ENCODE results near the gene ZNF883. TPM values are rescaled to one million over a fixed set of nuclear protein-coding genes. Genes with fewer than 3 reads are reported as not detected.

Gene ZNF883
- total RNA-seq, 3 donors from 2014 or later = 0.60 to 1.1 (median 0.96) TPM

GRCh38 chr9:112969730-112970129, 42.3 kb downstream of the ZNF883 start:
- ATAC-seq = no peak
- no peak overlapping the region for H3K4me3 Mint-ChIP-seq
- no peaks in the 10 kb centered on the region for H3K9me3 Mint-ChIP-seq
- peaks cover 11% of the 10 kb centered on the region for H3K27me3 Mint-ChIP-seq (ENCODE audit: low read depth)
- no peaks in the 10 kb centered on the region for H3K4me1 Mint-ChIP-seq (ENCODE audit: low read depth)
- no peaks in the 10 kb centered on the region for H3K36me3 Mint-ChIP-seq (ENCODE audit: insufficient read depth)
- no peak for DNase-seq

- ATAC-seq (no peak), DNase-seq (no peak)
- Mint-ChIP-seq H3K9me3 (no peaks in the 10 kb centered on the region), H3K36me3 (ENCODE audit: insufficient read depth) (no peaks in the 10 kb centered on the region), H3K4me1 (ENCODE audit: low read depth) (no peaks in the 10 kb centered on the region), H3K27me3 (ENCODE audit: low read depth) (peaks cover 11% of the 10 kb centered on the region), H3K4me3 (no peak overlapping the region)
Observed at GRCh38 chr9:112955550-112955949, 56.4 kb downstream of the ZNF883 start.

GRCh38 chr9:112945620-112946208, 66.3 kb downstream of the ZNF883 start:
- H3K27me3 Mint-ChIP-seq (ENCODE audit: low read depth) = peaks cover 14% of the 10 kb centered on the region
- ATAC-seq (no peak), DNase-seq (no peak)
- H3K36me3 Mint-ChIP-seq (ENCODE audit: insufficient read depth) = no peaks in the 10 kb centered on the region
- peaks cover 11% of the 10 kb centered on the region for H3K9me3 Mint-ChIP-seq
- no peak overlapping the region for H3K4me3 Mint-ChIP-seq
- H3K4me1 Mint-ChIP-seq (ENCODE audit: low read depth) = no peaks in the 10 kb centered on the region

GRCh38 chr9:112939418-112939817, 72.6 kb downstream of the ZNF883 start:
- Mint-ChIP-seq H3K27me3 (ENCODE audit: low read depth) (peaks cover 20% of the 10 kb centered on the region), H3K9me3 (no peaks in the 10 kb centered on the region)

GRCh38 chr9:112933696-112934095, 78.3 kb downstream of the ZNF883 start:
- H3K9me3 Mint-ChIP-seq = no peaks in the 10 kb centered on the region
- no peak overlapping the region for H3K4me3 Mint-ChIP-seq
- no peak for ATAC-seq

More at GRCh38 chr9:112939418-112939817, 72.6 kb downstream of the ZNF883 start:
- Mint-ChIP-seq H3K4me3 (no peak overlapping the region), H3K4me1 (ENCODE audit: low read depth) (no peaks in the 10 kb centered on the region), H3K36me3 (ENCODE audit: insufficient read depth) (no peaks in the 10 kb centered on the region)
- DNase-seq (no peak), ATAC-seq (no peak)

GRCh38 chr9:112925058-112925641, 86.8 kb downstream of the ZNF883 start:
- Mint-ChIP-seq H3K27me3 (ENCODE audit: low read depth) (peaks cover 15% of the 10 kb centered on the region), H3K36me3 (ENCODE audit: insufficient read depth) (no peaks in the 10 kb centered on the region), H3K4me3 (no peak overlapping the region), H3K9me3 (no peaks in the 10 kb centered on the region), H3K4me1 (ENCODE audit: low read depth) (no peaks in the 10 kb centered on the region)
- DNase-seq = no peak
- no peak for ATAC-seq

More at GRCh38 chr9:112933696-112934095, 78.3 kb downstream of the ZNF883 start:
- Mint-ChIP-seq H3K27me3 (ENCODE audit: low read depth) (peaks cover 43% of the 10 kb centered on the region), H3K4me1 (ENCODE audit: low read depth) (no peaks in the 10 kb centered on the region), H3K36me3 (ENCODE audit: insufficient read depth) (no peaks in the 10 kb centered on the region)
- DNase-seq = no peak

- Mint-ChIP-seq H3K4me3 (no peak overlapping the region), H3K9me3 (no peaks in the 10 kb centered on the region), H3K36me3 (ENCODE audit: insufficient read depth) (no peaks in the 10 kb centered on the region), H3K27me3 (ENCODE audit: low read depth) (peaks cover 7% of the 10 kb centered on the region), H3K4me1 (ENCODE audit: low read depth) (no peaks in the 10 kb centered on the region)
- ATAC-seq (no peak), DNase-seq (no peak)
Observed at GRCh38 chr9:112921549-112921948, 90.4 kb downstream of the ZNF883 start.

- H3K4me3 Mint-ChIP-seq = no peak overlapping the region
- no peak for ATAC-seq
- no peaks in the 10 kb centered on the region for H3K4me1 Mint-ChIP-seq (ENCODE audit: low read depth)
- no peaks in the 10 kb centered on the region for H3K36me3 Mint-ChIP-seq (ENCODE audit: insufficient read depth)
- H3K9me3 Mint-ChIP-seq = no peaks in the 10 kb centered on the region
- DNase-seq = no peak
- H3K27me3 Mint-ChIP-seq (ENCODE audit: low read depth) = peaks cover 7% of the 10 kb centered on the region
Observed at GRCh38 chr9:112917987-112918362, 94.0 kb downstream of the ZNF883 start.

GRCh38 chr9:112917047-112917986, 94.7 kb downstream of the ZNF883 start:
- H3K36me3 Mint-ChIP-seq (ENCODE audit: insufficient read depth) = no peaks in the 10 kb centered on the region
- DNase-seq (no peak), ATAC-seq (no peak)
- no peaks in the 10 kb centered on the region for H3K9me3 Mint-ChIP-seq
- H3K4me1 Mint-ChIP-seq (ENCODE audit: low read depth) = no peaks in the 10 kb centered on the region
- H3K4me3 Mint-ChIP-seq = no peak overlapping the region
- peaks cover 8% of the 10 kb centered on the region for H3K27me3 Mint-ChIP-seq (ENCODE audit: low read depth)

GRCh38 chr9:112914524-112914923, 97.5 kb downstream of the ZNF883 start:
- Mint-ChIP-seq H3K9me3 (no peaks in the 10 kb centered on the region), H3K4me1 (ENCODE audit: low read depth) (no peaks in the 10 kb centered on the region), H3K36me3 (ENCODE audit: insufficient read depth) (no peaks in the 10 kb centered on the region), H3K4me3 (no peak overlapping the region), H3K27me3 (ENCODE audit: low read depth) (peaks cover 3% of the 10 kb centered on the region)
- DNase-seq = no peak
- no peak for ATAC-seq

GRCh38 chr9:112913326-112913725, 98.7 kb downstream of the ZNF883 start:
- Mint-ChIP-seq H3K9me3 (no peaks in the 10 kb centered on the region), H3K4me1 (ENCODE audit: low read depth) (no peaks in the 10 kb centered on the region), H3K4me3 (no peak overlapping the region), H3K27me3 (ENCODE audit: low read depth) (peaks cover 3% of the 10 kb centered on the region), H3K36me3 (ENCODE audit: insufficient read depth) (no peaks in the 10 kb centered on the region)
- ATAC-seq (no peak), DNase-seq (no peak)

GRCh38 chr9:112912636-112913035, 99.4 kb downstream of the ZNF883 start:
- DNase-seq (no peak), ATAC-seq (no peak)
- H3K9me3 Mint-ChIP-seq = no peaks in the 10 kb centered on the region
- H3K4me3 Mint-ChIP-seq = no peak overlapping the region
- H3K36me3 Mint-ChIP-seq (ENCODE audit: insufficient read depth) = no peaks in the 10 kb centered on the region
- peaks cover 3% of the 10 kb centered on the region for H3K27me3 Mint-ChIP-seq (ENCODE audit: low read depth)
- no peaks in the 10 kb centered on the region for H3K4me1 Mint-ChIP-seq (ENCODE audit: low read depth)

GRCh38 chr9:112911736-112912135, 100.3 kb downstream of the ZNF883 start:
- H3K4me1 Mint-ChIP-seq (ENCODE audit: low read depth) = no peaks in the 10 kb centered on the region
- H3K27me3 Mint-ChIP-seq (ENCODE audit: low read depth) = peaks cover 5% of the 10 kb centered on the region
- ATAC-seq (no peak), DNase-seq (no peak)
- H3K36me3 Mint-ChIP-seq (ENCODE audit: insufficient read depth) = no peaks in the 10 kb centered on the region
- H3K9me3 Mint-ChIP-seq = no peaks in the 10 kb centered on the region
- no peak overlapping the region for H3K4me3 Mint-ChIP-seq

All from activated T-cell treated with anti-CD3 and anti-CD28 coated beads, Interleukin-2, amount 50 U/mL, for 4 hours (primary cell).